Panc1 (cell line): ENCODE data around the gene LRP5. TPM values are rescaled to one million over a fixed set of nuclear protein-coding genes. Genes with fewer than 3 reads are reported as not detected.

Source experiments
- ATAC-seq: fragments of 200-7000 bp; cut with Tn5 transposase; 2 replicates; pipeline ENCODE4 v1.9.1; 2020; ENCODE audit warnings: mild to moderate bottlenecking, moderate library complexity
- BruUV-seq: library from RNA; stranded (reverse); fragments of 400-500 nt; replicated peaks from 2 replicates; lab custom pipeline; 2021; lab: Mats Ljungman, UMichigan
- CTCF ChIA-PET: fragments of 300-600 bp; sonication (Branson Sonifier 250); formaldehyde crosslinking; loops from one replicate; lab custom pipeline; 2022; ENCODE audit warnings: antibody characterized with exemption; lab: Charles Lee
- POLR2A ChIA-PET: fragments of 300-600 bp; sonication (Branson Sonifier 250); formaldehyde crosslinking; loops from one replicate; lab custom pipeline; 2022; ENCODE audit warnings: antibody characterized with exemption; lab: Charles Lee
- DNase-seq: peaks from one replicate; pipeline ENCODE4 v3.0.0-alpha.2; 2010; ENCODE audit warnings: low read depth, low spot score
- H3K27ac ChIP-seq: 2 replicates; pipeline ENCODE4 v1.5.1; 2011; ENCODE audit warnings: mild to moderate bottlenecking, low read length, inconsistent platforms
- H3K27me3 ChIP-seq: fragments of 200-500 bp; sonication (Bioruptor generic); 2 replicates; pipeline ENCODE4 v1.6.0; 2014; ENCODE audit warnings: low read length, inconsistent platforms; ENCODE audit not compliant: control insufficient read depth, insufficient read depth
- H3K36me3 ChIP-seq: fragments of 200-500 bp; sonication (Bioruptor generic); 2 replicates; pipeline ENCODE4 v1.5.1; 2014; ENCODE audit warnings: inconsistent platforms, mild to moderate bottlenecking, low read length, moderate library complexity; ENCODE audit not compliant: control insufficient read depth, insufficient read depth
- H3K4me1 ChIP-seq: 2 replicates; pipeline ENCODE4 v1.5.1; 2011; ENCODE audit warnings: inconsistent platforms, mild to moderate bottlenecking, low read length, moderate library complexity; ENCODE audit not compliant: control insufficient read depth, insufficient read depth
- H3K4me3 ChIP-seq, 2 experiments: 2 replicates each; pipeline ENCODE4 v1.5.1; 2011 to 2012; ENCODE audit warnings: low read depth in 2 of 2, low read length in 2 of 2, mild to moderate bottlenecking in 2 of 2, inconsistent platforms in 1 of 2, moderate library complexity in 1 of 2
- H3K9me3 ChIP-seq: fragments of 200-500 bp; sonication (Bioruptor generic); 2 replicates; pipeline ENCODE4 v1.5.1; 2014; ENCODE audit warnings: low read depth, mild to moderate bottlenecking, inconsistent platforms, low read length, moderate library complexity; ENCODE audit not compliant: control insufficient read depth, insufficient read depth
- POLR2AphosphoS5 ChIP-seq: IDR thresholded peaks from 2 replicates; pipeline ENCODE4 v1.6.1; 2012; ENCODE audit warnings: mild to moderate bottlenecking, low read depth, low read length, moderate library complexity
- REST ChIP-seq, 2 experiments: IDR thresholded peaks; 2 replicates each; pipeline ENCODE4 v1.6.1; 2011 to 2012; ENCODE audit warnings: low read depth in 2 of 2, control low read depth in 1 of 2, low read length in 1 of 2, mild to moderate bottlenecking in 1 of 2, moderate library complexity in 1 of 2; ENCODE audit not compliant: insufficient read depth in 1 of 2
- SIN3A ChIP-seq: IDR thresholded peaks from 2 replicates; pipeline ENCODE4 v1.6.1; 2012; ENCODE audit warnings: low read depth, mild to moderate bottlenecking, low read length, moderate library complexity, borderline replicate concordance; ENCODE audit not compliant: insufficient read depth
- TCF7L2 ChIP-seq: IDR thresholded peaks from 2 replicates; pipeline ENCODE4 v1.6.1; 2011; ENCODE audit warnings: mild to moderate bottlenecking, low read depth, low read length, inconsistent platforms
- in situ Hi-C: cut with HindIII; loops from 2 replicates; pipeline ENCODE4 v1.10.0; 2016; ENCODE audit warnings: low sequenced_read_pairs, low pct_unique_long_range_greater_than_20kb
- intact Hi-C: fragments of 100-400 bp; cut with micrococcal nuclease; formaldehyde crosslinking; loops from one replicate; pipeline ENCODE4 v1.10.0; 2022; ENCODE audit not compliant: unreplicated experiment
- total RNA-seq: library from RNA; stranded (reverse); gene quantifications from one replicate; pipeline ENCODE4 v1.2.1, GENCODE V29; 2021; ENCODE audit not compliant: unreplicated experiment
- TF ChIP-seq, protein P1 (sequence below): fragments of 450-650 bp; IDR thresholded peaks from 2 replicates; pipeline ENCODE4 v1.5.1; 2017; ENCODE audit warnings: mild to moderate bottlenecking

LRP5 gene
- total RNA-seq, 1 experiment from 2014 or later, result 171 TPM

GRCh38 chr11:68402355-68403031, 90.1 kb downstream of the LRP5 start:
- in situ Hi-C loops, result no loop called here
- H3K4me3 ChIP-seq, result no peak overlapping the region
- H3K27ac ChIP-seq, result no peak overlapping the region
- DNase-seq, result no peak
- CTCF ChIA-PET, result no interaction called here
- H3K27me3 ChIP-seq, result no peaks in the 10 kb centered on the region
- peak; percentile 50; the same call in 1 of the 2 replicates for ATAC-seq
- intact Hi-C loops, result no loop called here
- TF ChIP-seq SIN3A (no peak), POLR2AphosphoS5 (no peak)
- H3K4me1 ChIP-seq, result no peaks in the 10 kb centered on the region; the same call in 1 of the 2 replicates
- 0 out of 2 replicates have a peak, but pooled peaks cover 2% of the 10 kb centered on the region for H3K36me3 ChIP-seq
- no TSS peak for BruUV-seq
- H3K9me3 ChIP-seq, result no peaks in the 10 kb centered on the region
- POLR2A ChIA-PET, result interaction anchor here (0.6 kb wide), 1 partner anchor 92 kb away, joined by 8 read pairs; no protein-coding TSS in a partner anchor

GRCh38 chr11:68403424-68403823, 91.0 kb downstream of the LRP5 start:
- ChIA-PET POLR2A (no interaction called here), CTCF (no interaction called here)
- H3K27me3 ChIP-seq, result no peaks in the 10 kb centered on the region
- in situ Hi-C loops (no loop called here), intact Hi-C loops (no loop called here)
- BruUV-seq, result no TSS peak
- DNase-seq (no peak), ATAC-seq (no peak)
- no peak overlapping the region for H3K27ac ChIP-seq
- TF ChIP-seq SIN3A, result no peak
- no peak for TF ChIP-seq REST (IDR thresholded peaks at IDR 0.05; ENCODE audit: insufficient read depth in 1 of 2, low read depth in 2 of 2, low read length in 1 of 2)
- no peak for TF ChIP-seq TCF7L2
- TF ChIP-seq, protein P1, sequence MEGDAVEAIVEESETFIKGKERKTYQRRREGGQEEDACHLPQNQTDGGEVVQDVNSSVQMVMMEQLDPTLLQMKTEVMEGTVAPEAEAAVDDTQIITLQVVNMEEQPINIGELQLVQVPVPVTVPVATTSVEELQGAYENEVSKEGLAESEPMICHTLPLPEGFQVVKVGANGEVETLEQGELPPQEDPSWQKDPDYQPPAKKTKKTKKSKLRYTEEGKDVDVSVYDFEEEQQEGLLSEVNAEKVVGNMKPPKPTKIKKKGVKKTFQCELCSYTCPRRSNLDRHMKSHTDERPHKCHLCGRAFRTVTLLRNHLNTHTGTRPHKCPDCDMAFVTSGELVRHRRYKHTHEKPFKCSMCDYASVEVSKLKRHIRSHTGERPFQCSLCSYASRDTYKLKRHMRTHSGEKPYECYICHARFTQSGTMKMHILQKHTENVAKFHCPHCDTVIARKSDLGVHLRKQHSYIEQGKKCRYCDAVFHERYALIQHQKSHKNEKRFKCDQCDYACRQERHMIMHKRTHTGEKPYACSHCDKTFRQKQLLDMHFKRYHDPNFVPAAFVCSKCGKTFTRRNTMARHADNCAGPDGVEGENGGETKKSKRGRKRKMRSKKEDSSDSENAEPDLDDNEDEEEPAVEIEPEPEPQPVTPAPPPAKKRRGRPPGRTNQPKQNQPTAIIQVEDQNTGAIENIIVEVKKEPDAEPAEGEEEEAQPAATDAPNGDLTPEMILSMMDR, result no peak
- no peak for TF ChIP-seq POLR2AphosphoS5
- 0 out of 2 replicates have a peak, but pooled peaks cover 4% of the 10 kb centered on the region for H3K36me3 ChIP-seq
- H3K9me3 ChIP-seq, result no peaks in the 10 kb centered on the region
- H3K4me1 ChIP-seq, result no peaks in the 10 kb centered on the region; the same call in 1 of the 2 replicates
- H3K4me3 ChIP-seq, result no peak overlapping the region

DNA sequence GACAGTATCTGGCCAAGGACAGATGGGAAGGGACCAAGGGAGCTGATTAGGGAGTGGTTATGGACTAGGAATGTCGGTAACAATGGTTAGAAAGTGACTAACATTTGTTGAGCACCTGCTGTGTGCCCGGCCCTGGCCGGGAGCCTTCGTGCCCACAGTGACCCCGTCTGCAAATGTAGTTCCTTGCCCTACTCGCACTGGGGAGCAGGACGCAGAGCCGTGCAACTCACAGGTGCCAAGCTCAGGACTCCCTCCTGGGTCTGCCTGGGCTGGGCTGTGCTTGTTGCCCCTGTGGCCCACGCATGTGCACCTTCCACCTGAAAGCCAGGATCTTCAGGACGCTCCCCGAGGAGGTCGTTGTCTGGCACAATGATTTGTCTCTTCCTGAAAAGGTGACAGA, 91.4 kb downstream of the LRP5 start:
- in situ Hi-C loops, result no loop called here
- intact Hi-C loops, result no loop called here
- H3K27me3 ChIP-seq, result no peaks in the 10 kb centered on the region
- DNase-seq, result no peak
- no peak for ATAC-seq
- no peak overlapping the region for H3K27ac ChIP-seq
- 0 out of 2 replicates have a peak, but pooled peaks cover 6% of the 10 kb centered on the region for H3K36me3 ChIP-seq
- no peak for TF ChIP-seq POLR2AphosphoS5
- no peak for TF ChIP-seq REST (IDR thresholded peaks at IDR 0.05; ENCODE audit: insufficient read depth in 1 of 2, low read depth in 2 of 2, low read length in 1 of 2)
- BruUV-seq, result no TSS peak
- ChIA-PET CTCF (no interaction called here), POLR2A (no interaction called here)
- no peak overlapping the region for H3K4me3 ChIP-seq
- no peaks in the 10 kb centered on the region for H3K4me1 ChIP-seq
- H3K9me3 ChIP-seq, result no peaks in the 10 kb centered on the region
